Stomach (tissue), 9 donors: ENCODE data around the gene RHOD. TPM values are rescaled to one million over a fixed set of nuclear protein-coding genes. Genes with fewer than 3 reads are reported as not detected.

Experiments used
- DNase-seq, 2 donors: peaks; one replicate each; pipeline versions ENCODE4 v3.0.0 to v3.0.0-alpha.2; 2013 to 2019
- H3K27ac ChIP-seq, 5 donors: fragments of 200-600 bp in 4 of 5; sonication (generic) in 4 of 5; one replicate each; pipeline ENCODE4 v1.5.1; 2013 to 2019; ENCODE audit warnings: mild to moderate bottlenecking in 1 of 5, moderate library complexity in 1 of 5
- H3K27me3 ChIP-seq, 3 donors: fragments of 200-600 bp; sonication (generic); one replicate each; pipeline ENCODE4 v1.5.1; 2017 to 2019; ENCODE audit warnings: mixed run types in 1 of 3
- H3K36me3 ChIP-seq, 4 donors: fragments of 200-600 bp; sonication (generic); 1 replicate in 3 of 4; 2 replicates in 1 of 4; pipeline ENCODE4 v1.5.1; 2016 to 2019
- H3K4me1 ChIP-seq, 4 donors: fragments of 200-600 bp; sonication (generic); one replicate each; pipeline ENCODE4 v1.5.1; 2016 to 2019
- H3K4me3 ChIP-seq, 4 donors: fragments of 200-600 bp; sonication (generic) in 3 of 4; one replicate each; pipeline ENCODE4 v1.5.1; 2016 to 2019; ENCODE audit warnings: mild to moderate bottlenecking in 1 of 4
- H3K9me3 ChIP-seq, 4 donors: fragments of 200-600 bp; sonication (generic); one replicate each; pipeline ENCODE4 v1.5.1; 2016 to 2019
- CTCF ChIP-seq, 7 experiments: fragments of 450-650 bp in 4 of 7; fragments of 200-600 bp in 3 of 7; sonication (generic) in 3 of 7; IDR thresholded peaks; one replicate each; pipeline ENCODE4 v1.5.1; 2016 to 2019; ENCODE audit warnings: antibody characterized with exemption in 7 of 7, control low read depth in 2 of 7, mild to moderate bottlenecking in 1 of 7
- EP300 ChIP-seq: sonication (generic); formaldehyde crosslinking; IDR thresholded peaks from one replicate; pipeline ENCODE4 v1.6.1; 2017; ENCODE audit warnings: antibody characterized with exemption
- POLR2A ChIP-seq, 4 donors: fragments of 450-650 bp; IDR thresholded peaks; one replicate each; pipeline ENCODE4 v1.6.1; 2016; ENCODE audit warnings: antibody characterized with exemption in 4 of 4, control low read depth in 2 of 4, mild to moderate bottlenecking in 1 of 4, moderate library complexity in 1 of 4
- POLR2AphosphoS5 ChIP-seq, 3 donors: sonication (generic); formaldehyde crosslinking; IDR thresholded peaks; one replicate each; pipeline ENCODE4 v1.6.1; 2016; ENCODE audit warnings: antibody characterized with exemption in 3 of 3
- WGBS, 5 donors: extraction: QIAGEN DNeasy Blood & Tissue Kit in 3 of 5; methylation state at CpG; one replicate each; pipeline versions ENCODE4 v1.1.5 to v1.1.7; 2013 to 2018; 5-methylcytosine and 5-hydroxymethylcytosine counted together
- intact Hi-C: fragments of 100-400 bp; cut with DNase I; formaldehyde crosslinking; loops from one replicate; pipeline ENCODE4 v1.15.1; 2023; ENCODE audit warnings: low total_unique reads
- polyA plus RNA-seq, 3 donors: library from polyadenylated mRNA; stranded (reverse); fragments of 200-250 nt; gene quantifications; one replicate each; pipeline ENCODE4 v1.2.3, GENCODE V29; 2013
- total RNA-seq, 5 donors: library from RNA; depleted of rRNA; stranded (reverse); fragments of >200 nt; gene quantifications; one replicate each; pipeline versions ENCODE4 v1.1.0 to v1.2.3, GENCODE V29; 2014 to 2016
- donor health status: healthy with polysubstance abuse.
- donor health status: Bipolar disorder and iron deficiency.
- donor health status: healthy.

The RHOD gene
- total and polyA plus RNA-seq, 8 donors, result 1.2 to 46.8 (median 36.4) TPM

- peak in 1 of 3 donors; percentile 58 for TF ChIP-seq POLR2AphosphoS5 (IDR thresholded peaks at IDR 0.05)
- no peak for TF ChIP-seq EP300
- DNase-seq, result peak; percentile 74 to 95
- peak overlapping the region; percentile 24 to 85 (median 62) for H3K27ac ChIP-seq
- H3K36me3 ChIP-seq, result no peaks in the 10 kb centered on the region
- peaks cover 0 to 19% (median 0%) of the 10 kb centered on the region in 3 donors for H3K27me3 ChIP-seq
- no peak overlapping the region for H3K4me3 ChIP-seq
- peaks cover 33 to 60% (median 43%) of the 10 kb centered on the region in 4 donors for H3K4me1 ChIP-seq
- H3K9me3 ChIP-seq, result no peaks in the 10 kb centered on the region
- WGBS, 5 donors, result 41 to 57% (median 44%) methylated on average over 6 to 10 of the region's 10 CpGs
- intact Hi-C loops, result no loop called here
These were observed 1.7 kb upstream of the RHOD start for GRCh38 chr11:67054836-67055523.

DNA sequence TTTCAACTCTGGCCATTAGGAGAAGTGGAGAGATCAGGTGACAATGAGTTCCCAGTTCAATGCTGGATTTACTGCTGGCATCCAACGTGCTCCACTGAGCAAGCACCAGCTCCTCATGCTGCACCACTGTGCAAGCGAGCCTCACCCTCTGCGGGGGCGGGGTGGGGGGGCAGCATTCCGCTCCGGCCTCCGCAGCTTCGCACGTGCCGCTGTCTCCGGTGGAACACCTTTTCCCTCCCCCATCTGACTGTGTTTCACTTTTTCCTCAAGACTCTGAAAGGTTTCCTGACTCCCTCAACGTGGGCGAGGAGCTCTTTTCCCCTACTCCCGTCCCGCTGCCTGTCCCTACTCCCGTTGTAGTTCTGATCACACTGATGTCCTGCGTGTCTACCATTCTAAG is 835 bp upstream of the RHOD start:
- intact Hi-C loops, result no loop called here
- Histone ChIP-seq H3K4me3 (peak overlapping the region; percentile 64 to 71 (median 68)), H3K27me3 (peaks cover 0 to 19% (median 0%) of the 10 kb centered on the region in 3 donors), H3K9me3 (no peaks in the 10 kb centered on the region), H3K4me1 (peaks cover 33 to 60% (median 43%) of the 10 kb centered on the region in 4 donors), H3K36me3 (no peaks in the 10 kb centered on the region), H3K27ac (peak overlapping the region; percentile 24 to 85 (median 62))
- peak; percentile 37 to 86 for DNase-seq
- WGBS, 5 donors, result 7 to 21% (median 15%) methylated on average over 15 to 17 of the region's 17 CpGs
- no peak for TF ChIP-seq POLR2A (IDR thresholded peaks at IDR 0.05)
- no peak for TF ChIP-seq CTCF (IDR thresholded peaks at IDR 0.05)
- no peak for TF ChIP-seq EP300
- no peak for TF ChIP-seq POLR2AphosphoS5 (IDR thresholded peaks at IDR 0.05)

GRCh38 chr11:67057205-67057672 is 592 bp downstream of the RHOD start:
- peak in 1 of 2 donors; percentile 35 for DNase-seq
- Histone ChIP-seq H3K27ac (peak overlapping the region in 4 of 5 donors; percentile 50 to 85 (median 78)), H3K36me3 (no peaks in the 10 kb centered on the region), H3K9me3 (no peaks in the 10 kb centered on the region), H3K27me3 (peaks cover 0 to 19% (median 0%) of the 10 kb centered on the region in 3 donors), H3K4me1 (peaks cover 33 to 60% (median 43%) of the 10 kb centered on the region in 4 donors), H3K4me3 (peak overlapping the region; percentile 64 to 71 (median 68))
- intact Hi-C loops, result no loop called here
- WGBS, 5 donors, result 22 to 67% (median 38%) methylated on average over 10 of the region's 10 CpGs
- TF ChIP-seq CTCF (IDR thresholded peaks at IDR 0.05) (no peak), POLR2AphosphoS5 (IDR thresholded peaks at IDR 0.05) (no peak), EP300 (no peak), POLR2A (IDR thresholded peaks at IDR 0.05) (no peak)

DNA sequence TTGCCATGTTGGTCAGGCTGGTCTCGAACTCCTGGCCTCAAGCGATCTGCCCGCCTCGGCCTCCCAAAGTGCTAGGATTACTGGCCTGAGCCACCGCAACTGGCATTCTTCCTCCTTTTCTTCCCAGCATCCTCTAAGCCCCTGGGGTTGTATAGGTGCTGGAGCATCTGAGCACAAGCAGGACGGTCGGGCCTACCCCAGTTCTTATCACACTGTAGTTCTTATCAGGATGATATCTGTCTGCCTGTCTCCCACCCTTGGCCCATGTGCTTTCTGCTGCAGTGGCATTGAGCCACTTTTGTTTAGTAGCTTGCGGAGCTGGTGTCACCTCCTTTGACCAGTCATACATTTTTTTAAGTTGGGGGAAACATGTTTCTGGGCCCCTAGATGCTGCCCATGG is 1.9 kb downstream of the RHOD start:
- H3K27ac ChIP-seq, result no peak overlapping the region
- no peak overlapping the region for H3K4me3 ChIP-seq
- no peaks in the 10 kb centered on the region for H3K36me3 ChIP-seq
- no peak for TF ChIP-seq POLR2A (IDR thresholded peaks at IDR 0.05)
- no peak for TF ChIP-seq CTCF (IDR thresholded peaks at IDR 0.05)
- no peak for TF ChIP-seq POLR2AphosphoS5 (IDR thresholded peaks at IDR 0.05)
- TF ChIP-seq EP300, result no peak
- peaks cover 0 to 15% (median 0%) of the 10 kb centered on the region in 3 donors for H3K27me3 ChIP-seq
- H3K4me1 ChIP-seq, result peaks cover 33 to 51% (median 41%) of the 10 kb centered on the region in 4 donors
- DNase-seq, result no peak
- 82 to 88% (median 86%) methylated on average over 8 of the region's 8 CpGs for WGBS, 5 donors
- H3K9me3 ChIP-seq, result no peaks in the 10 kb centered on the region
- intact Hi-C loops, result no loop called here

DNA sequence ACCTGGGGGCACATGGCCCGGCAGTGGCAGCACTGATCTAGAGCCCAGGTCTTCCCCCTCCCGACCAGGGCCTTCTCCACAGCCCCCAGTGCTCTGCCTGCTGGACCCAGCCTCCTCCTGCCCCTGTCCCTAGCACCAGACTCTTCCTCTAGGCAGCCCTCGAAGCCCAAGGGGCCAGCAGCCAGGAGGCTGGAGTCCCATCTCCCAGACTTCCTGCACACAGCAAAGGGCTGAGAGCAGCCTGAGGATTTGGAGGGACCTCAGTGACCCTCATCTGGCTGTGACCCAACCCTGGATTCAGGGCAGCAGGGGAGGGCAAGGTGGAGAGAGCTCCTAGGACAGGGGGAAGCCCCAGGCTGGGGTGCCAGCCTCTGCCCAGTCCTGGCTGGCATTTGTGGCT is 3.0 kb downstream of the RHOD start:
- 82 to 92% (median 86%) methylated on average over 3 of the region's 3 CpGs for WGBS, 5 donors
- Histone ChIP-seq H3K4me3 (no peak overlapping the region), H3K9me3 (no peaks in the 10 kb centered on the region), H3K27me3 (peaks cover 0 to 15% (median 0%) of the 10 kb centered on the region in 3 donors), H3K36me3 (no peaks in the 10 kb centered on the region), H3K4me1 (peaks cover 25 to 40% (median 33%) of the 10 kb centered on the region in 4 donors), H3K27ac (no peak overlapping the region)
- no peak for DNase-seq
- intact Hi-C loops, result no loop called here
- no peak for TF ChIP-seq POLR2A (IDR thresholded peaks at IDR 0.05)
- TF ChIP-seq EP300, result no peak
- TF ChIP-seq CTCF (IDR thresholded peaks at IDR 0.05), result no peak
- TF ChIP-seq POLR2AphosphoS5 (IDR thresholded peaks at IDR 0.05), result no peak
